Heart left ventricle (tissue), 16 donors: Measurements from ENCODE around the gene TNFRSF17. TPM values are rescaled to one million over a fixed set of nuclear protein-coding genes. Genes with fewer than 3 reads are reported as not detected.

Experiments used
- ATAC-seq, 4 donors: fragments of 200-7000 bp; cut with Tn5 transposase; one replicate each; pipeline ENCODE4 v1.9.1; 2020 to 2022; ENCODE audit warnings: moderate library complexity in 4 of 4, mild to moderate bottlenecking in 3 of 4, moderate number of reproducible peaks in 1 of 4
- DNase-seq, 5 donors: peaks; one replicate each; pipeline ENCODE4 v3.0.0-alpha.2; 2020
- H3K27ac ChIP-seq, 12 donors: fragments of 200-600 bp; sonication (generic) in 4 of 12; one replicate each; pipeline versions ENCODE4 v1.5.0 to v1.8.0; 2016 to 2022; ENCODE audit warnings: mild to moderate bottlenecking in 2 of 12
- H3K27me3 ChIP-seq, 9 donors: fragments of 200-600 bp; sonication (generic) in 2 of 9; one replicate each; pipeline versions ENCODE4 v1.5.1 to v1.8.0; 2016 to 2022; ENCODE audit warnings: mild to moderate bottlenecking in 3 of 9
- H3K36me3 ChIP-seq, 9 donors: fragments of 200-600 bp; sonication (generic) in 2 of 9; one replicate each; pipeline versions ENCODE4 v1.5.0 to v1.8.0; 2018 to 2022; ENCODE audit warnings: mild to moderate bottlenecking in 2 of 9
- H3K4me1 ChIP-seq, 12 donors: fragments of 200-600 bp; sonication (generic) in 4 of 12; one replicate each; pipeline versions ENCODE4 v1.5.0 to v1.8.0; 2016 to 2022; ENCODE audit warnings: mild to moderate bottlenecking in 3 of 12
- H3K4me3 ChIP-seq, 12 donors: fragments of 200-600 bp; sonication (generic) in 4 of 12; one replicate each; pipeline versions ENCODE4 v1.5.0 to v1.8.0; 2017 to 2022; ENCODE audit warnings: mild to moderate bottlenecking in 9 of 12, moderate library complexity in 4 of 12
- H3K9me3 ChIP-seq, 12 donors: fragments of 200-600 bp; sonication (generic) in 4 of 12; one replicate each; pipeline versions ENCODE4 v1.5.0 to v1.8.0; 2016 to 2022; ENCODE audit warnings: mild to moderate bottlenecking in 1 of 12
- CTCF ChIP-seq, 12 donors: fragments of 200-600 bp; sonication (generic) in 4 of 12; IDR thresholded peaks; one replicate each; pipeline versions ENCODE4 v1.5.0 to v1.8.0; 2018 to 2022; ENCODE audit warnings: antibody characterized with exemption in 12 of 12, mild to moderate bottlenecking in 5 of 12
- POLR2A ChIP-seq, 2 donors: fragments of 450-650 bp; IDR thresholded peaks; one replicate each; pipeline ENCODE4 v1.6.1; 2017; ENCODE audit warnings: antibody characterized with exemption in 2 of 2, mild to moderate bottlenecking in 2 of 2, moderate library complexity in 2 of 2
- WGBS, 4 donors: extraction: QIAGEN DNeasy Blood & Tissue Kit in 2 of 4; methylation state at CpG; one replicate each; pipeline versions ENCODE4 v1.1.5 to v1.1.7; 2013 to 2018; 5-methylcytosine and 5-hydroxymethylcytosine counted together
- intact Hi-C, 10 donors: fragments of 100-400 bp; cut with DNase I; formaldehyde crosslinking; loops; one replicate each; pipeline versions ENCODE4 v1.11.1 to v1.14.2; 2022
- polyA plus RNA-seq, 2 donors: library from polyadenylated mRNA; stranded (reverse); fragments of 200-250 nt; gene quantifications; one replicate each; pipeline ENCODE4 v1.2.3, GENCODE V29; 2013
- total RNA-seq, 9 donors: library from RNA; depleted of rRNA in 2 of 9; stranded (reverse); fragments of >200 nt in 2 of 9; fragmentation: NEBNext Ultra II Directional in 3 of 9; extraction: Animal tissue kit (Norgen Biotek cat#: 25700) in 3 of 9; gene quantifications; one replicate each; pipeline versions ENCODE4 v1.1.0 to v1.2.4, GENCODE V29; 2016 to 2023
- donor health status: ischemic (EF 13 %, LVEDD 7.1; RV severe dilation, severe dysfunction).
- donor health status: healthy with polysubstance abuse.
- donor health status: DM: no; HTN: yes; CAD: no.
- donor health status: DM: no; HTN: no; CAD: no.
- donor health status: ischemic (EF 25% LVEDD 6.9; RV normal size, moderate dysfunction).
- donor health status: ischemic (EF 25% LVEDD 5.7; RV mildly dilated, moderate dysfunction).
- donor health status: healthy.
- donor health status: DM: yes; HTN: yes; CAD: no.
- donor health status: ischemic (EF 35%, LVEDD 5.7; RV mildly dilated, moderate dysfunction).
- donor health status: nonischemic (EF 11% LVEDD 7.7; RV severe dilation, severe dysfunction).
- donor health status: DM: yes; HTN: yes; CAD: no.
- donor health status: PGD.
- donor health status: ischemic (EF 29% LVEDD 5.4; RV normal size, mild dysfunction).
- donor health status: nonischemic (EF 23%, LVEDD 6.1; RV moderate dilation, normal function).

The TNFRSF17 gene
- total and polyA plus RNA-seq, 11 donors: 0.99 TPM; not detected in 10

- Histone ChIP-seq H3K4me3 (no peak overlapping the region), H3K9me3 (no peaks in the 10 kb centered on the region), H3K4me1 (peaks cover 0 to 12% (median 0%) of the 10 kb centered on the region in 12 donors), H3K27me3 (no peaks in the 10 kb centered on the region), H3K36me3 (peaks cover 0 to 5% (median 0%) of the 10 kb centered on the region in 9 donors), H3K27ac (no peak overlapping the region)
- intact Hi-C loops: no loop called here
- ATAC-seq (no peak), DNase-seq (no peak)
- WGBS, 4 donors: 76 to 84% (median 80%) methylated on average over 5 of the region's 5 CpGs
- no peak for TF ChIP-seq CTCF (IDR thresholded peaks at IDR 0.05)
- TF ChIP-seq POLR2A (IDR thresholded peaks at IDR 0.05): no peak
Measured at GRCh38 chr16:12017558-12017957, 52.5 kb downstream of the TNFRSF17 start.

Other genes starting within 250 kb of the TNFRSF17 start
- gene TXNDC11, start 222.4 kb upstream of the TNFRSF17 start, total RNA-seq: 10 to 100 TPM; 18.9 to 29.3 (median 25.9) TPM
- 10 to 100 TPM; 23.6 to 53.1 TPM for gene TXNDC11, start 222.4 kb upstream of the TNFRSF17 start, polyA plus RNA-seq
- 10 to 100 TPM; 20.2 to 42.3 (median 29.7) TPM for gene ZC3H7A, start 168.0 kb upstream of the TNFRSF17 start, total RNA-seq
- 10 to 100 TPM; 16.9 to 17.7 TPM for gene ZC3H7A, start 168.0 kb upstream of the TNFRSF17 start, polyA plus RNA-seq
- gene RSL1D1, start 113.7 kb upstream of the TNFRSF17 start, total RNA-seq: 100 to 1,000 TPM in 3 of 9 donors, 10 to 100 TPM in 6; 81.4 to 125 (median 92.3) TPM
- 10 to 100 TPM; 38.3 to 88.1 TPM for gene RSL1D1, start 113.7 kb upstream of the TNFRSF17 start, polyA plus RNA-seq
- 100 to 1,000 TPM in 2 of 9 donors, 10 to 100 TPM in 7; 58.2 to 131 (median 91.1) TPM for gene GSPT1, start 49.3 kb upstream of the TNFRSF17 start, total RNA-seq
- 100 to 1,000 TPM in 1 of 2 donors, 10 to 100 TPM in 1; 16.3 to 107 TPM for gene GSPT1, start 49.3 kb upstream of the TNFRSF17 start, polyA plus RNA-seq
- 1 to 10 TPM; 1.1 to 6.1 (median 2.5) TPM for gene NPIPB2, start 23.2 kb upstream of the TNFRSF17 start, total RNA-seq
- gene NPIPB2, start 23.2 kb upstream of the TNFRSF17 start, polyA plus RNA-seq: 1 to 10 TPM; 4.0 to 8.4 TPM
- gene SNX29, start 11.5 kb downstream of the TNFRSF17 start, total RNA-seq: 10 to 100 TPM in 8 of 9 donors, 1 to 10 TPM in 1; 8.4 to 26.2 (median 12.9) TPM
- 1 to 10 TPM; 3.7 to 4.3 TPM for gene SNX29, start 11.5 kb downstream of the TNFRSF17 start, polyA plus RNA-seq